Mesendoderm (in vitro differentiated cells): ENCODE data around the gene KYAT1.
A peak's percentile ranks its signal among the peaks of the same experiment; 100 is the strongest.

ENCODE experiments used
- DNase-seq: peaks from one replicate; pipeline ENCODE4 v3.0.0; 2013
- H2AK5ac ChIP-seq: 2 replicates; pipeline ENCODE4 v1.6.1; 2013; ENCODE audit warnings: low read length, inconsistent platforms
- H2BK120ac ChIP-seq: 2 replicates; pipeline ENCODE4 v1.6.1; 2013; ENCODE audit warnings: low read depth, mild to moderate bottlenecking, low read length, moderate library complexity, mixed read lengths
- H2BK15ac ChIP-seq: replicated peaks from 2 replicates; pipeline ENCODE4 v1.6.1; 2013; ENCODE audit warnings: low read depth, mild to moderate bottlenecking, moderate library complexity
- H2BK5ac ChIP-seq: 2 replicates; pipeline ENCODE4 v1.6.1; 2013; ENCODE audit warnings: low read length, inconsistent platforms
- H3K18ac ChIP-seq: 2 replicates; pipeline ENCODE4 v1.6.1; 2013; ENCODE audit warnings: mild to moderate bottlenecking, low read length, mixed read lengths
- H3K23ac ChIP-seq: one replicate; pipeline ENCODE4 v1.6.1; 2013; ENCODE audit warnings: low read length
- H3K27ac ChIP-seq: 2 replicates; pipeline ENCODE4 v1.5.1; 2013; ENCODE audit warnings: low read depth, mild to moderate bottlenecking, inconsistent platforms, low read length, moderate library complexity
- H3K27me3 ChIP-seq: 2 replicates; pipeline ENCODE4 v1.6.1; 2013; ENCODE audit warnings: low read length, control low read depth, mild to moderate bottlenecking, inconsistent platforms; ENCODE audit not compliant: insufficient read depth, poor library complexity
- H3K36me3 ChIP-seq: 2 replicates; pipeline ENCODE4 v1.6.1; 2013; ENCODE audit warnings: low read length, inconsistent platforms; ENCODE audit not compliant: control insufficient read depth, insufficient read depth
- H3K4ac ChIP-seq: one replicate; pipeline ENCODE4 v1.6.1; 2013; ENCODE audit warnings: low read depth, mild to moderate bottlenecking, low read length, moderate library complexity
- H3K4me1 ChIP-seq: 2 replicates; pipeline ENCODE4 v1.6.1; 2013; ENCODE audit warnings: low read depth, low read length, inconsistent platforms; ENCODE audit not compliant: control insufficient read depth
- H3K4me2 ChIP-seq: 2 replicates; pipeline ENCODE4 v1.6.1; 2013; ENCODE audit warnings: low read length
- H3K4me3 ChIP-seq: 2 replicates; pipeline ENCODE4 v1.5.1; 2013; ENCODE audit warnings: mild to moderate bottlenecking, low read length
- H3K56ac ChIP-seq: one replicate; pipeline ENCODE4 v1.6.1; 2013; ENCODE audit warnings: low read length
- H3K79me1 ChIP-seq: 2 replicates; pipeline ENCODE4 v1.6.1; 2013; ENCODE audit warnings: low read length, inconsistent platforms
- H3K79me2 ChIP-seq: 2 replicates; pipeline ENCODE4 v1.6.1; 2013; ENCODE audit warnings: mild to moderate bottlenecking, low read length; ENCODE audit not compliant: control insufficient read depth, insufficient read depth
- H3K9ac ChIP-seq: 2 replicates; pipeline ENCODE4 v1.6.1; 2013; ENCODE audit warnings: low read length, inconsistent platforms
- H4K5ac ChIP-seq: one replicate; pipeline ENCODE4 v1.6.1; 2013; ENCODE audit warnings: low read length
- H4K8ac ChIP-seq: one replicate; pipeline ENCODE4 v1.6.1; 2013; ENCODE audit warnings: low read depth, mild to moderate bottlenecking, control low read depth, low read length, moderate library complexity
- WGBS: extraction: QIAGEN DNeasy Blood & Tissue Kit; methylation state at CpG from one replicate; pipeline ENCODE4 v1.1.7; 2013; ENCODE audit warnings: low lambda C conversion rate, missing lambda C conversion rate; ENCODE audit not compliant: insufficient coverage; ENCODE audit errors: extremely low coverage; 5-methylcytosine and 5-hydroxymethylcytosine counted together

The KYAT1 gene

DNA sequence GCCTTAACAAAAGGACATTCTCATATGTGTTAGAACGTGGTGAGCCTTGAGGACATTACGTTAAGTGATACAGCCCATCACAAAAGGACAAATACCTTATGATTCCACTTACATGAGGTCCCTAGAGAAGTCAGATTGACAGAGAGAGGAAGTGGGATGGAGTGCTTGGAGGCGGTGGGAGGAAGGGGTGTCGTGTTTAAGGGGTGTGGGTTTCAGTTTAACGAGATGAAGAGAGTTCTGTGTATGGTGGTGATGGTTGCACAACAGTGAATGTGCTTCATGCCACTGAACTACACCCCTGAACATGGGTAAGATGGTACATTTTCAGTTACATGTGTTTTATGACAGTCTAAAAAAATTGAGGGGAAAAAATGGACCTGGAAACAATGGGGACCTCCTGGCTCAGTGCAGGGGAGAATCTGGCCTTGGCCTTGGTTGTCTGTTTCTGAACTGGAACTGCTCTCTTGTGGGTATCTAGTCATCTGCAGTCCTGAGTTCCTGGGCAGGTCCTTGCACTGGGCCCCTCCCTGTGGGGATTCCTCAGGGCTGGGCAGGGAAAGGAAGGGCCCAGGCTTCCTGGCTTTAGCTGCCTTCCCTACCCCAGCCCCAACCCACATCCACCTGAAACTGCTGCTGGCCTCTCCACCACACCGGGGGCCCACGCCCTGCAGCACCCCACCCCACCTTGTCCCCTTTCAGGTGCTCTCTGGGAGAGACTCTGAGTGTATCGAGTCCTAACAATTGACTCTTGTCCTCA, 18.0 kb upstream of the KYAT1 start:
- Histone ChIP-seq H3K4me2 (no peak overlapping the region), H3K79me2 (peaks cover 17% of the 10 kb centered on the region), H2BK120ac (no peak overlapping the region), H3K4me3 (no peak overlapping the region), H3K27me3 (no peaks in the 10 kb centered on the region), H3K23ac (no peak overlapping the region), H2AK5ac (no peak overlapping the region), H3K79me1 (peaks cover 8% of the 10 kb centered on the region), H2BK15ac (no peak overlapping the region), H3K56ac (no peak overlapping the region), H4K8ac (no peak overlapping the region), H3K9ac (no peak overlapping the region), H4K5ac (no peak overlapping the region), H3K4me1 (no peaks in the 10 kb centered on the region), H3K27ac (no peak overlapping the region), H3K4ac (no peak overlapping the region), H3K36me3 (peaks cover 2% of the 10 kb centered on the region), H2BK5ac (no peak overlapping the region), H3K18ac (no peak overlapping the region)
- no peak for DNase-seq
- no CpG with 5 or more reads among the region's 8 CpGs for WGBS

DNA sequence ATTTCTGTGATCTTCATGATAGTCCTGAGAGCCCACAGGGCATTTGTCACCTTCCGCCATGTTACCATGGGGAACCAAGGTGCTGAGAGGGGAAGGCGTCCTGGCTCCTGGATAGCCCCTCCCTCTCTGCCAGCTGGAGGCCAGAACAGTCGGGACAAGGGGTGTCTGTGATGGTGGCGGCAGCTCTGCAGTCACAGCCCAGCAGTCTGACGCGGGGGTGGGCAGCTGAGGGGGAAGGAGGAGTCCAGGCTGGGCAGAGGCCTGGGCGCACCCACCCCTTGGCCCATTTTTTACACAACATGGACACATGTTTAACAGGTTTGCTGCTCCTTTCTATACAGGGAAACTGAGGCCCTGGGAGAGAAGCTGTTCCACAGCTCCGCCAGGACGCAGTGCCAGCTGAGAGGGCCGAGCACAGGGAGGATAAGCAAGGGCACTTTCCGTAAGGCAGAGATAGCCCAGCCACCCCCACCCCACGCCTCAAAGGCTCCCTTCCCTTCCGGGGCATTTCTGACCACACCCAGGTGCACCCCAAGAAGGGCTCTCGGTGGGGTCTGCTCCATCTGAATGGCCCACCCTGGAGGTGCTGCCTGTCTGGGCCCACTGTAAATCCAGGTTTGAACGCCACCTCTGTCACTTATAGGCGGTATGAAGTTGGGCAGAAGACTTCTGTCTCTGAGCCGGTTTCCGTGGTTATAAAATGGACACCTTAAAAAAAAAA, 17.3 kb upstream of the KYAT1 start:
- no peak overlapping the region for H3K4me2 ChIP-seq
- H3K4me3 ChIP-seq = no peak overlapping the region
- no peak overlapping the region for H3K27ac ChIP-seq
- H3K4ac ChIP-seq = no peak overlapping the region
- no peak overlapping the region for H3K18ac ChIP-seq
- no peak overlapping the region for H2BK5ac ChIP-seq
- H4K8ac ChIP-seq = no peak overlapping the region
- DNase-seq = no peak
- no peak overlapping the region for H3K9ac ChIP-seq
- no peak overlapping the region for H2AK5ac ChIP-seq
- no peaks in the 10 kb centered on the region for H3K4me1 ChIP-seq
- no peaks in the 10 kb centered on the region for H3K27me3 ChIP-seq
- no CpG with 5 or more reads among the region's 18 CpGs for WGBS
- no peak overlapping the region for H3K23ac ChIP-seq
- H2BK15ac ChIP-seq = no peak overlapping the region
- peaks cover 2% of the 10 kb centered on the region for H3K36me3 ChIP-seq
- H2BK120ac ChIP-seq = no peak overlapping the region
- peaks cover 8% of the 10 kb centered on the region for H3K79me1 ChIP-seq
- no peak overlapping the region for H4K5ac ChIP-seq
- peaks cover 17% of the 10 kb centered on the region for H3K79me2 ChIP-seq
- H3K56ac ChIP-seq = no peak overlapping the region

DNA sequence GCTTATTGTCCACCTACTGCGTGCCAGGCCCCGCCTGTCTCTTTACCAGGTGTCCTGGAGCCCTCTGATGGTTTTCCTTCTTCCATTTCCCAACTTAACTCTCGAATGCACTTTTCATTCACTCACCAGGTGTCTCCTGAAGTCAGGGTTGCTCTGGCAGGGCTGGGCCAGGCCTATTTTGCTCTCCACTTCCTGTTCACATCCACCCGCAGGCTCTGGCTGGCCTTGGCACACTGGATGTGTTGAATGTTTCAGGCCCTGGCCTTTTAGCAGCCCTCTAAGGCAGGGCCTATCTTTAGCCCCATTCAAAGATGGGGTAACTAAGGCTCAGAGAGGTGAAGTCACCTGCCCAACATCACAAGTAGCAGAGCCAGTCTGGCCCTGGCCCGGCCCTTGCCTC, 16.6 kb upstream of the KYAT1 start:
- H3K27ac ChIP-seq = no peak overlapping the region

DNA sequence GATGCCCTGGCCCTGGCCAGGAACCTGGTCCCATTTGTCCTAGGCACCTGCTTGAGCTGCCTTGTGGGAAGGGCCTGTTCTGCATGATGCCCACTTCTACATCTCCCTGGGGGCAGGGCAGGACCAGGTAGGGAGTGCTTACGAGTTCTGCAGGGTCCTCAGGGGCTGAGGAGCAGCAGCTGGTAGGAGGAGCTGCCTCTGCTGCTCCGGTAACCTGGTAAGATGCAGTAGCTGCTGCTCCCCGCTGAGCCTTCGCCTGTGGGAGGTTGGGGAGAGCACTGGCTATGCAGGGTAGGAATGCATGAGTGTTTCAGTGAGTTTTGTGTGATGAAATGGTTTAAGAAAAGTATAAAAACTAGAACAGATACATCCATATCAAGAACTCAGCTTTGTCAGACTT, 13.8 kb upstream of the KYAT1 start:
- Histone ChIP-seq H2BK5ac (no peak overlapping the region), H3K18ac (no peak overlapping the region)

More for the DNA sequence above, 16.6 kb upstream of the KYAT1 start:
- no peak overlapping the region for H3K56ac ChIP-seq
- H2BK5ac ChIP-seq = no peak overlapping the region
- H3K4me1 ChIP-seq = no peaks in the 10 kb centered on the region
- no peak overlapping the region for H2BK15ac ChIP-seq
- no peaks in the 10 kb centered on the region for H3K27me3 ChIP-seq
- H3K4ac ChIP-seq = no peak overlapping the region
- no peak overlapping the region for H3K18ac ChIP-seq
- H3K4me2 ChIP-seq = no peak overlapping the region
- H3K36me3 ChIP-seq = peaks cover 2% of the 10 kb centered on the region
- no peak overlapping the region for H4K5ac ChIP-seq
- no peak overlapping the region for H3K23ac ChIP-seq
- H3K79me2 ChIP-seq = peaks cover 17% of the 10 kb centered on the region
- H3K4me3 ChIP-seq = no peak overlapping the region
- H4K8ac ChIP-seq = no peak overlapping the region
- H2BK120ac ChIP-seq = no peak overlapping the region
- WGBS = no CpG with 5 or more reads among the region's 5 CpGs
- H3K79me1 ChIP-seq = peaks cover 8% of the 10 kb centered on the region
- no peak overlapping the region for H2AK5ac ChIP-seq
- no peak for DNase-seq
- no peak overlapping the region for H3K9ac ChIP-seq

GRCh38 chr9:128894764-128895163, 13.0 kb upstream of the KYAT1 start:
- no peak overlapping the region for H4K5ac ChIP-seq
- H3K79me2 ChIP-seq = peaks cover 35% of the 10 kb centered on the region
- H3K79me1 ChIP-seq = peaks cover 27% of the 10 kb centered on the region
- H3K4me3 ChIP-seq = no peak overlapping the region
- H2BK5ac ChIP-seq = no peak overlapping the region
- no peak for DNase-seq
- H4K8ac ChIP-seq = no peak overlapping the region
- no peak overlapping the region for H3K9ac ChIP-seq
- no peak overlapping the region for H3K4me2 ChIP-seq
- H3K4me1 ChIP-seq = no peaks in the 10 kb centered on the region
- H3K36me3 ChIP-seq = peaks cover 16% of the 10 kb centered on the region
- H2AK5ac ChIP-seq = no peak overlapping the region
- no peaks in the 10 kb centered on the region for H3K27me3 ChIP-seq
- H3K18ac ChIP-seq = no peak overlapping the region
- no peak overlapping the region for H3K27ac ChIP-seq
- H2BK120ac ChIP-seq = no peak overlapping the region
- WGBS = no CpG with 5 or more reads among the region's 2 CpGs
- H3K4ac ChIP-seq = no peak overlapping the region
- H3K23ac ChIP-seq = no peak overlapping the region
- no peak overlapping the region for H2BK15ac ChIP-seq
- H3K56ac ChIP-seq = no peak overlapping the region

More for the DNA sequence above, 13.8 kb upstream of the KYAT1 start:
- Histone ChIP-seq H4K5ac (no peak overlapping the region), H2BK15ac (no peak overlapping the region), H3K23ac (no peak overlapping the region), H3K4me1 (no peaks in the 10 kb centered on the region), H2AK5ac (no peak overlapping the region), H3K4me3 (no peak overlapping the region), H3K4ac (no peak overlapping the region), H3K27me3 (no peaks in the 10 kb centered on the region), H2BK120ac (no peak overlapping the region), H3K4me2 (no peak overlapping the region), H3K36me3 (peaks cover 13% of the 10 kb centered on the region), H3K56ac (no peak overlapping the region), H3K27ac (no peak overlapping the region), H3K79me2 (peaks cover 29% of the 10 kb centered on the region), H3K79me1 (peaks cover 23% of the 10 kb centered on the region), H4K8ac (no peak overlapping the region), H3K9ac (no peak overlapping the region)
- peak; percentile 52 for DNase-seq
- WGBS = no CpG with 5 or more reads among the region's 4 CpGs
